LHCN-M2 (cell line): ENCODE measurements around the gene SFXN3. TPM values are rescaled to one million over a fixed set of nuclear protein-coding genes. Genes with fewer than 3 reads are reported as not detected.
A peak's percentile ranks its signal among the peaks of the same experiment; 100 is the strongest.

Source experiments
- DNase-seq: peaks from one replicate; pipeline ENCODE4 v3.0.0-alpha.2; 2012; ENCODE audit warnings: low read depth
- total RNA-seq: library from RNA; depleted of rRNA; stranded (reverse); fragments of >200 nt; gene quantifications from 2 replicates; pipeline ENCODE4 v1.2.3, GENCODE V29; 2014

Gene SFXN3
- total RNA-seq, 1 experiment from 2014 or later: 101 TPM

DNA sequence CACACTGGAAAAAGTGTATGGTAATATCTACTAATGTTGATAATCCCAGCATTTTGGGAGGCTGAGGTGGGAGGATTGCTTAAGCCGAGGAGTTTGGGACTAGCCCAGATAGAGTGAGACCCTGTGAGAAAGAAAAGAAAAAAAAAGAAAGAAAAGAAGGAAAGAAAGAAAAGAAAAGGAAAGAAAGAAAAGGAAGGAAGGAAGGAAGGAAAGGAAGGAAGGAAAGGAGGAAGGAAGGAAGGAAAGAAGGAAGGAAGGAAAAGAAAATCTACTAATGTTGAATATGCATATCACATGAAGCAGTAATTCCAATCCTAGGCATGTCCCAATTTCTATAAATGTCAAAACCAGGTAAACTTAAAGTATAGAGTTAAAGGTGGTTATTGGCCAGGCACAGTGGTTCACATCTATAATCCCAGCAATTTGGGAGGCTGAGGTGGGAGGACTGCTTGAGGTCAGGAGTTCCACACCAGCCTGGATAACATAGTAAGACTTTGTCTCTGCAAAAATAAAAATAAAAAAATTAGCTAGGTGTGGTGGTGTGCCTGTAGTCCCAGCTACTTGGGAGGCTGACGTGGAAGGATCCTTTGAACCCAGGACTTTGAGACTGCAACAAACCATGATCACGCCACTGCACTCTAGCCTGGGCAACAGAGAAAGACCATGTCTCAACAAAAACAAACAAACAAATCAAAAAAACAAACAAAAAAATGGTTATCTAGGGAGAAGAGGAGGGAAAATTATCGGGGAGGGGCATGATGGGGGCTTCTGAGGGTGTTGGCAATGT lies 25.5 kb downstream of the SFXN3 start:
- no peak for DNase-seq

DNA sequence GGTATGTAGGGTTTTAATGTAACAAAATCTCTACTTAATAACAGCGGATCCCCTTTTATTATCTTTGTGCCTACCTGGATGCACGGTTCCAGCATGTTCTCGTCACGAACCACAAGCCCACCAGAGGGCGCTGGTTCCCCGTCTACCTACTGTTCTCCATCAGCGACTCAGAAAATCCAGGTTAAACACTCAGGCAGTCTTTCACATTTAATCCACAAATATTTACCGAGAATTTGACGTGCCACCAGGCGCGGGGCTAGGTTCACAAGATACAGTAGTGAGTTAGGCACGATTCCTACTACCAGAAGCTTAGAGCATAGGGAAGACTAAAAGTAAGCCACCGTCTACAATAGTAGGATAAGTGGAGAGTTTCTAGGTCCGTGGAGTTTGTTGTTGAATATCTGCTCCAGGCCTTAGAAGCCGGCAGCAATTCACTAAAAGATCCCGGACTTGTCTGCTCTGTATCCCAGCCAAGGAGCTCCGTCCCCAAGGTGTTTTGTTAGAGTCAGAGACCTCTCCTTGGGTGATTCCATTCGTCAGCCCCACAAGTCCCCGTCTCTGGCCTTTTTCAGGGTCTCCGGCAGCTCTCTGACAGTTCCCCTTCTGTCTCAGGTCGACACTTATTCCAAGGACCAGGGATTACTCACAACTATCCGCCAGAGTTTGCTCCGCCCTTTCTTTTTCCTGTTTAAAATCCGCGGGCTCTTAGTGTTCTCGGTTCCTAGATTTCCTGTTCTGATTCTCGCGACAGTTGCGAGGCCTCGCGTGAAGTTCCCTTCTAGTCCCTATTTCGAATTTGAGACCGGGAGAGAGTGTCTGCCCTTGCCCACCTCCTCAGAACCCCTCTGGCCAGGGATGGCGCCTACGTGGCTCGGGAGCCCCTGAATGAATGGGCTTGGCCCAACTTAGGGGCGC lies 29.3 kb downstream of the SFXN3 start:
- DNase-seq: peak; percentile 96

DNA sequence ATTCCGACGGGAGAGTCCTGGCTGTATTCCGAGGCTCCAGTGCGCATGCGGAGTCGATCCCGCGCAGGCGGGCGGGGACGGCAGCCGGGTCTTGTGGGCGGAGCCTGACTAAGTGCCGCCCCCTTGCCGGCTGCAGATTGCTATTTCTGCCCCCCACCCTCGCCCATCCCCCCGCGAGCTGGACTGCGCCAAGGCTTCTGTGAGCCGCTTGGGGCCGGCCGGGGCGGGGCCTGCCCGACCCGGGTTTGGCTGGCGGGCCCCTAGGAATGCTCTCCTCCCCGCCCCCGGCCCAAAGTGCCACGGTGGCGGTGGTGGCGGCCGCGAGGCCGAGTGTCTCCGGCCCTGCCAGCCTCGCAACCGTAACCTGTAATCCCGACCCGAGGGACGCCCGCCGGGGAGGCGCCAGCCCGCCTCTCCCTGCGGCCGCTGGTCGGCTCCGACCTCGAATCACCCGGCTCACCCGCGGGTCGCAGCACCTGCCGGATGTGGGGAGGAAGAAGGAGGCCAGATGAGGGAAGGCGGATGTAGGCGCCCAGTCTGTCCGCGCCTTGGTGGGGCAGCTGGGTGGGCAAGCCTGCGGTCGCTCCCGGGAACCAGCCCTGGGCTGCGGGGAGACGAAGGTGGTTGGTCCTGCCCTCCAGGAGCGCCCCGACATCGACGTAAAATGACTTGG lies 30.1 kb downstream of the SFXN3 start:
- peak; percentile 92 for DNase-seq

DNA sequence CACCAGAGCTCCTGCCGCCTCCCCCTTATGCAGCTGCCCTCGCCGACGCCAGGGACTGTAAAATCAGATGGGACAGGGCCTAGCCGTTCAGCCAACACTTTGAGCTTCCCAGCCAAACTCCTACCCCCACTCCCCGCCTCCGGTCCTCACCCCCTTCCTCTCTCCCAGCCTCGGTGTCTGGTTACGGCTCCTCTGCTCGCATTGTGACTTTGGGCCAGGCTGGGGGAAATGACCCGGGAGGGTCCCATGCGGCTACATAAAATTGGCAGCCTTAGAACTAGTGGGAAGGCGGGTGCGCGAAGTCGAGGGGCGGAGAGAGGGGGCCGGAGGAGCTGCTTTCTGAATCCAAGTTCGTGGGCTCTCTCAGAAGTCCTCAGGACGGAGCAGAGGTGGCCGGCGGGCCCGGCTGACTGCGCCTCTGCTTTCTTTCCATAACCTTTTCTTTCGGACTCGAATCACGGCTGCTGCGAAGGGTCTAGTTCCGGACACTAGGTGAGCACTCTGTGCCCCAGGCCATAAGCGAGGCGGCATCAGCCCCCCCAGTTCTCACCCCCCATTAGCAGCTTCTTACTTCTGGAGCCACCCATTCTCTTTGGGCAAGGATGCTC lies 30.7 kb downstream of the SFXN3 start, which contains the start of gene KAZALD1:
Gene KAZALD1 (plus strand): TSS at position 366 of the 608 bp plus-strand sequence. CDS start 604 bp downstream, outside the sequence.
- DNase-seq: no peak

DNA sequence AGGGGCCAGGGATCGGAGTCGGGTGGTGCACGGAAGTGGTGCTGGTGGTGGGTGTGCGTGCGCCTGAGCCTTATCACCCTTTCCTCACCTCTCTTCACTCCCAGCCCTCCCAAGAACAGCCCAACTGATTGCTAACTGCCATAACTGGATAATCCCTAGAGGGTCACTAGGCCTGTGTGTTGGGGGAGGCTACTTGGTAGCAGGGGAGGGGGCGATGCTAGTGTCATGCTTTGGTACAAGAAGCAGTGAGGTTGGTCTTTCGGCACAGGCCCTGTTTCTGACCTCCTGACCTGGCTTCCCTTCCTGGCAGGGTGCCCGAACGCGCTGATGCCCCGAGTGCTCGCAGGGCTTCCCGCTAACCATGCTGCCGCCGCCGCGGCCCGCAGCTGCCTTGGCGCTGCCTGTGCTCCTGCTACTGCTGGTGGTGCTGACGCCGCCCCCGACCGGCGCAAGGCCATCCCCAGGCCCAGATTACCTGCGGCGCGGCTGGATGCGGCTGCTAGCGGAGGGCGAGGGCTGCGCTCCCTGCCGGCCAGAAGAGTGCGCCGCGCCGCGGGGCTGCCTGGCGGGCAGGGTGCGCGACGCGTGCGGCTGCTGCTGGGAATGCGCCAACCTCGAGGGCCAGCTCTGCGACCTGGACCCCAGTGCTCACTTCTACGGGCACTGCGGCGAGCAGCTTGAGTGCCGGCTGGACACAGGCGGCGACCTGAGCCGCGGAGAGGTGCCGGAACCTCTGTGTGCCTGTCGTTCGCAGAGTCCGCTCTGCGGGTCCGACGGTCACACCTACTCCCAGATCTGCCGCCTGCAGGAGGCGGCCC lies 31.4 kb downstream of the SFXN3 start:
- no peak for DNase-seq

DNA sequence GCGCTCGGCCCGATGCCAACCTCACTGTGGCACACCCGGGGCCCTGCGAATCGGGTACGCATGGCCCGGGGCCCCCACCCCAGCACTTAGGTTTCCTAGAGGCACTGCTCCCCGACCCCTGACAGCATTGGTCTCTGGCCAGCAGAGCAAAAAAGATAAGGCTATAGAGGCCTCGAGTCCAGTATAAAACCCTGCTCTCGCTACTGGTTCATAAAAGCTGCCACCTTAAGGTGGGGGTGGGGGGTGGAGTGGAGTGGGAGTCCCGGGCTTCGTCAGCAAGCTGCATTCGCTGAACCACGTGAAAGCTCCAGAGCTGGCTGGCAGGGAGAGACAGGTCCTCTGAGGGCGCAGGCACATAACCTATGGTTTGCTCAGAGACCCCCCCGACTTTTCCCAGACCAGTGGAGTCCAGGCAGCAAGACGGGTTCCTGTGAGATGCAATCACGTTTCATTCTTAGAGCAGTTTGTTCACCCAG lies 32.1 kb downstream of the SFXN3 start:
- no peak for DNase-seq

DNA sequence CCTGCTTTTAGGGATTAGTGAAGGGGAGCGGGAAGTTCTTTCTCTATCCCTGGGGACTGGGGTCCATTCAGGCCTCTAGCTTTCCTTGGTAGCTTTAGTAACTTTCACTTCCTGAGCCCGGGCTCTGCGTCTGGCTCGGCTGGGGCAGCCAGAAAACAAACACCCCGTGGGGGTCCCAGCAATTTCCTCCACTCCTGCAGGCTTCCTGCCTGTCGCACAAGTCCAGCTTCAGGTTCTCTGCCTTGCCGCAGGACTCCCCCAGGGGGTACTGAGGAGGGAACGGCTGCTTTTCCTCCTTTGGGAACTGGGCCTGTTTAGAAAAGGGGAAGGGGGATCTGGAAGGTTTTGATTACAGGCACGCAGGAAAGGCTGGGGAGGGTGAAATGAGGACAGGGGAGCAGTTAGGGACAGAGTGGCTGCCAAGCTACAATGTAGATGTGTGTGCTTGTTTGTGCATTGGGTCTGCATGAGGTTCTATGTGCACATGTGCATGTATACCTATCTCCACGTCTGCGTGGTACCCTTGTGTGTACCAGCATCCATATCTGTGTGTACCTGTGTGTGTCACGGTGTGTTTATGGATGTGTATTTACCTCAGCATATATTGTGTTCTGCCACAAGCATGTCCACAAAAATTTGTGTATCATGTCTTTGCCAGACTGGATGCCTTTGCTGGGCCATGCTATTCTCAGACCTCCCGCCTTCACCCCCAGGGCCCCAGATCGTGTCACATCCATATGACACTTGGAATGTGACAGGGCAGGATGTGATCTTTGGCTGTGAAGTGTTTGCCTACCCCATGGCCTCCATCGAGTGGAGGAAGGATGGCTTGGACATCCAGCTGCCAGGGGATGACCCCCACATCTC lies 32.7 kb downstream of the SFXN3 start:
- DNase-seq: no peak

DNA sequence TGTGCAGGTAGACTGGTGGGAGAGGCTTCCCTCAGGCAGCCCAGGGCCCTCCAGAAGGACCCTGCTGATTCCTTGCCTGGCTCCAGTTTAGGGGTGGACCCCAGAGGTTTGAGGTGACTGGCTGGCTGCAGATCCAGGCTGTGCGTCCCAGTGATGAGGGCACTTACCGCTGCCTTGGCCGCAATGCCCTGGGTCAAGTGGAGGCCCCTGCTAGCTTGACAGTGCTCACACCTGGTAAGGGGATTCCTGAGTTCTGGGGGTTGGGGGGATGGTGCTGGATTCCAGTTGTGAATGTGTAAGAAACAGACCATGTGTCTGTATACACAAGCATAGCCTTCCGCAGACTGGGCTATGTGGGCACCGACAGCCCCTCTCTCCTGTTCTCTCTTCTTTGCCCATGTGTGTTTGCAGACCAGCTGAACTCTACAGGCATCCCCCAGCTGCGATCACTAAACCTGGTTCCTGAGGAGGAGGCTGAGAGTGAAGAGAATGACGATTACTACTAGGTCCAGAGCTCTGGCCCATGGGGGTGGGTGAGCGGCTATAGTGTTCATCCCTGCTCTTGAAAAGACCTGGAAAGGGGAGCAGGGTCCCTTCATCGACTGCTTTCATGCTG lies 33.5 kb downstream of the SFXN3 start:
- DNase-seq: no peak

DNA sequence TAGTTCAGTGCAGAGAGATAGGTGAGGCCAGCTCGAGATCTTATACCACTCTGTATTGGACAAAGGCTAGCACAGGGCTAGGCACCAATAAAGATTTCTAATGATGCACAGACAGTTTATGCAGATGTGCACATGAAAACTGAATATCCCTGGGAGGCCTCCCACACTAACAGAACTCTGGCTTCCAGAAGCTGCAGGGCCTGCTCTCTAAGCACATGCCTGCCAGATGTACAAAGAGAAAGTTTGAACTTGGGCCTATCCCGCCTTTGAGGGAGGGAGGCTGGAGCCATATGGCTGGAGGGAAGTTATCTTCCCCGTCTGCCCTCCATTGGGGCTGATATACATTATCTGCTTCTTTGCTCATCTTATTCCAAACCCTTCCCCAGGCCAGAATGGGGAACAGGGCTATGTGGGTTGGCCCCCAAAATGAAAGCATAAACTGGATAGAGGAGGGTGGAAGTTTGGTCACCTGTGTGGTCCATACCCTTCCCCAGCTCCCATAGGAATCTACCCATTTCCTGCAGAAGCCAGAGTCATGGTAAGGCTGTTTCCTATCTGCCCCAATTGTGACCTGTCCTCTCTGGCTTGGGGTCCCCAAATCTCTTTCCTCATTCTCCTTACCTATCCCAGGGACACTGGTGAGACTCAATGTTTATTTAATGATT lies 34.6 kb downstream of the SFXN3 start:
- no peak for DNase-seq

DNA sequence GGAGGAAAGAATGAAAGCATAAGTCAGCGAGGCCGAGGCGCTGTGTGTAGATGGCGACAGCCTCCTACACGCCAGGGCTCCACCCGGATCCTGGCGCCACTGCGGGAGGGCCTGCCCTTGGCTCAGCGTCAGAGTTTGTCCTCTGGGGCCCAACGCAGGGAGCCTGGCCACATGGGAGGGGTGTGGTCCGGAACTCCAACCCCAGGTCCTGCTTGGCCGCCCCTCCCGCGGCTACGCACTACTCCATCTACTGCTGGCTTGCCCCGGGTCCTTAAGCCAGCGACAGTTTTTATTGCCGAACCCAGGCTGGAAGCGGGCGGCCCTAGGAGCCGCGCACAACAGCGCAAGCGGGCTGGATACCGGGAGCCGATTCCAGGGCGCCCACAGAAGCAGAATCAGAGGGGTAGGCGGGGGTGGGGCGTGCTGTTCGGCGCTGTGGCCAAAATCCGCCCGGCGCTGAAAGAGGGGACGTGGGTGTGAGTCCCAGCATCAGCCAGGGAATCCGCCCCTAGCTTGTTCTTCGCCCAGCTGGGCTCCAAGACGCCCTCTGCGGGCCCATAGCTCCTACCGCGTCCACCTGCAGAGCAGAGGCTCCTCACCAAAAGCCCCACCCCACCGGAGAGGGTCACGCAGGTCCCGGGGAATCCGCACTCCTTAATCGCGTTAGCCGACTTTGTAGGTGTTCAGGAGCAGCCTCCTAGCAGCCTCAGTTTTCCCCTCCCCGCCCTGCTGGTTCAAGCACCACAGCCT lies 35.3 kb downstream of the SFXN3 start:
- peak; percentile 68 for DNase-seq

DNA sequence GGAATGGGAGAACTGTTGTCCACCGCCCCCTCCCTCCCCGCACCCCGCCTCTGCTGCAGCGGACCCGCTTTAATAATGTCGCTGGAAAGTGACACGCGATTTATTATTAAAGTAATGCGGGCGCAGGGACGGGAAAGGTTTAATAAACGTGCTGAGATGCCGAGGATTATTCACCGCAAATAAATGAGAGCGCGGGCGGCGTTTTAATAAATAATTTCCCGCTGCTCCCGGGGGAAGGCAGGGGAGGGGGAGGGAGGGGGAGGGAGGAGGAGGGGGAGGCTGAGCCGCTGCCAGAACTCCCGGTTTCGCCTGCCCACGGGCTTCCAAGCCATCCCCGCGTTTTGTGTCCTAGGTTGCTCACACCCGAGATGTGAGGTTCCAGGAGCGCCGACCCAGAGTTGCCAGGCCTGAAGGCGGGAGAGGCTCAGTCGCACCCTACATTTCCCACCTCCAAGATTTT lies 35.9 kb downstream of the SFXN3 start:
- no peak for DNase-seq

DNA sequence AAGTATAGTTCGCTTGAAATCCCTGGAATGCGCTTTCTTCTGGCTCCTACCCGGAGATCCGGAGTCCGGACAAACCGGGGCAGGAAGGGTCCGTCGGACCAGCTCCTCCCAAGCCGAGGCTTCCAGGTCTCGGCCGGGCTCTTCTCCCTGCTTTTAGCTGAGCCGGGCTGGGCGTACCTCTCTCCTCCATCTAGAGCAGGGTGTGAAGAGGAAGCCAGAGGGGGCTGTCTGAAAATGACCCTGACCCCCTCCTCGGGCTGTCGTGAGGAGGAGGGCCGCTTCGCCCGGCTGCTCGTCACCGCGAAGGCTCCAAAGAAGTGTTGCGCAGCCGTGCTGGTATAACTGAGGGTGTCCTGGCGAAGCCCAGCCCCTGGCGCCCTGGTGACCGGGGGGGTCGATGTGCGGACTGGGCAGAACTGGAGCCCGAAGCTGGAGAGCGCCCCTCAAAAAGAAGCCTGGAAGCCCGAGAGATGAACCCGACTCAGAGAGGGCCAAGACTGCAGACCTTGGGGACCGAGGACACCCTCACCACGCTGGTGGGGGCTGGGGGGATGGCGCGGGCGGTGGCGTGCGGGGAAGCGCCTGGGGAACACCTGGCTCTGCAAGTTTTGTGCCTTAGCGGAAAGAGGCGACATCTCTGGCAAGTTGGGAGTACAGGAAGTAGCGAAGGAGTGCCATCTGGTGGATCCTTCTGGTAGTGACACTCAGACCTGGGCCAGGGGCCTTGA lies 36.5 kb downstream of the SFXN3 start:
- peak; percentile 79 for DNase-seq

DNA sequence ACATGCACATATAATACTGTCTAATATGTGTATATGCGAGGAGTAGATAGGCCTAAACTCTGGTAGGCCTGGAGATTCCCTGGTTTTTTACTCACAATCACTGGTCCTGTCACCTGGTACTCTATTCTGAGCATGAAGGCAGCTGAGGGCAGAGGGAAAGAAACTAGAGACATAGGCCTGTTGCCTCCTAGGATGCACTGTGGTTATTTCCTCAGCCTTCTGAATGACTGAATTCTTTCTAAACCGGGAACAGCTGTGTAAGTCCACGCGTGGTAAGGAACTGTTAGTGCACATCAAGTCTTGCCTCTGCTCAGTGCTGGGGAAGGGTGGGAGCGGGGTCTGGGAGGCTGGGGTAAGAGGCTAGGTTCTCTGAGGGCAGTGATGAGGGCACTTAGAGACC lies 38.4 kb downstream of the SFXN3 start:
- DNase-seq: peak; percentile 19

DNA sequence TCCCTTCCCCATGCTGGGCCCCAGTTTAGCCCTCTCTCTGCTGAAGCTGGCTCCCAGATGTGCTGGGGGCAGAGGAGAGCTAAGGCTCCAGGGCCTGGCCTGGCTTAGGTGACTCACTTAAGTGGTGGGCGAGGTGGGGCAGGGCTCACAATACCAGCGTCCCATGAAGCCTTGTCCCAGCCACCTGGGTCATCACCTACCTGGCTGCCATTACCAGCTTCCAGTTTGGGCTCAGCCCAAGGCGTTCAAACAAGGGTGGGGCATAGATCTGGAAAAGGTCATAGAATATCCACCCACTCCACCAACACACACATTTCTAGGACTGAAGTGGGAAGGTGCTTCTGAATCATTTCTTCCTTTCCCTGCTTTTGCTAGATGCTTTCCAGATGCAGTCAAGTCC lies 39.1 kb downstream of the SFXN3 start:
- no peak for DNase-seq

DNA sequence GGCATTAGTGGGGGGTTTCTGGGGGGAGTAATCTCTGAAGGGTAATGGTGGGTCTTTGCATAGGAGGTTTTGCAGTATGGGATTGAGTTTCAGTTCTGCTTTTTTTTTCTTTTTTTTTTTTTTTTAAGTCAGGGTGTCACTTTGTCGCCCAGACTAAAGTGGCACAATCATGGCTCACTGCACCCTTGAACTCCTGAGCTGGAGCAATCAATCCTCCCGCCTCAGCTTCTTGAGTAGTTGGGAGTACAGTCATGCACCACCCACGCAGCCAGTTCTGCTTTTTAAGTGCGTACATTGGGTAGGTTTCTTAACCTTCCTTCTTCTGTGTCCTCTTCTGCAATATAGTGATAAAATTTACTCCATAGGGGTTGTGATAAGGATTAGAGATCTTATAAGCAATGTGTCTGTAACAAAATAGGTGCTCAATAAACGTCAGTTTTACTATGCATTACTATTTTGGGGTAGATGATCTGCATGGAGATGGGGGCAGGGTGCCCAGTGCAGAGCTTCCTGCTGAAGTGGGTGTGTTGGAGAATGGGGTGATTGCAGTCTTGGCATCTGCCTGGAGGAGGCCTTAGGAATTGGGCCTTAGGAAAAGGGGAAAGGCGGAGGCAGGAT lies 40.3 kb downstream of the SFXN3 start:
- no peak for DNase-seq

DNA sequence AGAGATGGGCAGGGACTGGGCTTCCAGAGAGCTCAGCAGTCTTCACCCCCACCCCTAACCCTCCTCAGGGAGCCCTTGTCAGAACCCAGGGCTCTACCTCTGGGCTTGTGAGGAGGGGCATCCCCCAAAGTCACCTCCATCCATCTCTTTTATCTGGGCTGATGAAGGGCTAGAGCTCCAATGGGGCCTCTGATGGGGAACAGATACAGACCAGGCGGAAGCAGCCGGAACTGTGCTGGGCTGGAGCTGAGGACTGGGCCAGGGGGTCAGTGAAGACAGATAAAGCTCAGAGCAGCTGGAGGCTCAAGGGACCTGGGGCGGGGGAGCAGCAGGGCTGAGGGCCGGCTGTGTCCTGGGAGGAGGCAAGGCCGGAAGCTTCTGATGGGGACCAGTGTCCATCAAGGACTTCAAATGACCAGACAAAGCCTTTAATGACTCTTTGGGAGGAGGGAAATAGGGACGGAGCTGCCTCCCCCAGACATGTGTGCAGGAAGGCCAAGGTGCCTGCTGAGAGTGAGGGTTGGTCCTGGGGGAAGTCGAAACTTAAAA lies 40.9 kb downstream of the SFXN3 start:
- DNase-seq: no peak
